Kasumi-1 (cell line): ENCODE measurements around the gene NID2.
A peak's percentile ranks its signal among the peaks of the same experiment; 100 is the strongest.

ENCODE experiments used
- DNase-seq, 2 experiments: peaks; one replicate each; lab custom pipeline; 2025; lab: John Stamatoyannopoulos, UW

NID2 gene

GRCh38 chr14:52079239-52079959 lies 10.5 kb upstream of the NID2 start:
- no peak for DNase-seq

DNA sequence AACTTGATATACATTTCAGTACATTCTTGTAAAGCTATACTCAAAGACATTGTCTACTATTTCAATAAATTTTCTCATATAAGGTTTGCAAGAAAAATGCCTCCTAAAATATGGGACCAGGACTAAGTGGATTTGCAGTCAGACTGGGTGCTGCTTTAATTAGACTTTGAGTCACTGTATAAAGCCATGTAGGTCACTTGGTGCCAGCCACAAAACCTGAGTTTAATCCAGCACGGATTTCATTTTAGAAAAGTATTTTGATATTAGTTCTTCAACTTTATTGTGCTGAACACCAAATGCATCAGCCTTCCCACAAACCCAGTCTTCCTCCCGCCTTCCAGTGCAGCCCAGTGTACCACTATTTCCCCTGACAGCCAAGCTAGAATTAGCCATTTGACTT lies 9.9 kb upstream of the NID2 start:
- no peak for DNase-seq

DNA sequence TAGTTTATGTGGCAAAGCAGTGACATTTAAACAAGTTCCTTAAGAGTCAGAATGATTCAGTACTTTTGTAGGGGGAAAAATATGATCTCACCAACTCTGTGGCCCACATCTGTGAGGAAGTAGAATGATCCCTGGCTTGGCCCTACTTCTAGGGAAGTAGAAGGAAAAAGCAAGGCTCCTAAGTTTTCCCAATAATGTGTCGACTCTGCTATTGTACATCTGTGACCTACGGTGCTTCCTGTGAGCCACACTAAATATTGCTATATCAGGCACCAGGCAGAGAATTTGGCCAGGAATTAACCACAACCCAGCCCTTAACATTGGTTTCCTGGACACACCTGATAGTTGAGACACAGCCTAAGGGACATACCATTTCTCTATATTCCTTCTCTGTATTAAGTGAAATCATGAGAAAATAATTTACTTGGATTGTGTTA lies 9.3 kb upstream of the NID2 start:
- DNase-seq, result no peak

GRCh38 chr14:52077256-52077979 lies 8.6 kb upstream of the NID2 start:
- no peak for DNase-seq

- no peak for DNase-seq
Observed at GRCh38 chr14:52076334-52076733, 7.5 kb upstream of the NID2 start.

GRCh38 chr14:52075371-52075770 lies 6.5 kb upstream of the NID2 start:
- DNase-seq, result no peak

DNA sequence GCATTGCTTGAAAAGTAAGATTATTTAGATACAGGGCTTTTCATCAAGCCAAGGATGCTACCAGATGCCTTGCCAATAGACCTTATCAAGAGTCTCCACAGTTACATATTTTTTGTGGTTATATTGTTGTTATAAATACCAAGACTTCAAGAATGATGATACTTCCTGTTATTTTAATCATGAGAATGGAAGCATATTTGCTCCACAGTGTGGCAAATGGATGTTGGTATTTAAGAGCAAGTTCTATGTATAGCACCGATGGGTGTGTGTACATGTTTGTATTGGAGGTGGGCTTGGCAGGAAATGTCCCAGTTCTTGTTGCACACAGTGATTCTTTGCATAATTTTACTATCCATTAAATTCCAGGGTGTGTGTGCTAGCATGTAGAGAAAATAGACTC lies 4.4 kb upstream of the NID2 start:
- DNase-seq, result no peak

GRCh38 chr14:52072266-52072780 lies 3.5 kb upstream of the NID2 start:
- DNase-seq, result no peak

DNA sequence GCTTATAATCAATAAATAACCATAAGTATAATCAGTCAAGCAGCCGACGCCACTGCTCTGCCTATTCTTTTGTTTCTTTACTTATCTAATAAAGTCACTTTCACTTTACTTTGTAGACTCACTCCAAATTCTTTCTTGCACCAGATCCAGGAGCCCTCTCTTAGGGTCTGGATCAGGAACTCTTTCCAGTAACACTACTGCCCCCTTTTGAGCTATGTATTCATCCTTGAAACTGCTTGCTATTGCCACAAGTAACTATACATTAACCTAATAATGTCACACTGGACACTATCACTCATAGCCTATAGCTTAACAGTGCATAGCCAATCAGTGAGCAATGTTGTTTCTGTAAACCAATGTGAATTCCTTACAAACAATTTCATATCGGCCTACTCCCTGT lies 2.8 kb upstream of the NID2 start:
- DNase-seq, result peak; percentile 9 to 14

- no peak for DNase-seq
Observed at GRCh38 chr14:52070051-52070431, 1.2 kb upstream of the NID2 start.

DNA sequence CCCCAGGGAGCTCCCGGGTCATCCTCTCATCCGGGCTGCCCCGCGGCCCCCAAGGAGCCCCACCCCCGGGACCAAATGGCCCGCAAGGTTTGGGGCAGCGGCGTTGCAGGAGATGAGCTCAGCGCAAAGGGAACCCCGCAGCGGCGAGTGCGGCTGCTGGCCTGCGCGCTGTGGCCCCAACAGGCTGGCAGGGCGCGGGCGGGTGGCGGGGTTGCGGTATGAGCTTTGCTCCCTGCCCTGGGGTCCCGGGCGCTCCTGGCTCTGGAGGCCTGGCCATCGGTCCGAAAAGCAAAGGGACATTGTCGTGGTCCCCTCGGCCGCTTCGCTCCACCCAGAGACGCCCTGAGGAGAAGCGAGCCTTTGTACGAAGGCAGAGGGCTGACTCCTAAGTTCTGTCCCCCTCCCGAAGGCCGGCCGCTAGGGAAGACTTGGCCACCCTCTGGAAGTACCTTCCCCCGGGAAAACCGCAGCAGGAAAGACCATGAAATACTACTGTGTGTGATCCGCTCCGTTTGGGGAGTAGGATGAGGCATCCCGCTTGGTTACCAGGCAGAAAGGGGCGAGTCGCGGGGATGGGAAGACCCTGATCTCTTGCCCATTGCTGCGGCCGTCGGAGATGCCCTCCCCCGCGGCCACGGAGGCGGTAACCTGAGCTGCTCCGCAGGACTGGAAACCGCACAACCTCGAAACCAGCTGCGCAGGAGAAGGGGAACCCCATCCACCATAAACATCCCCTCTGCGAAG lies 620 bp upstream of the NID2 start:
- no peak for DNase-seq

DNA sequence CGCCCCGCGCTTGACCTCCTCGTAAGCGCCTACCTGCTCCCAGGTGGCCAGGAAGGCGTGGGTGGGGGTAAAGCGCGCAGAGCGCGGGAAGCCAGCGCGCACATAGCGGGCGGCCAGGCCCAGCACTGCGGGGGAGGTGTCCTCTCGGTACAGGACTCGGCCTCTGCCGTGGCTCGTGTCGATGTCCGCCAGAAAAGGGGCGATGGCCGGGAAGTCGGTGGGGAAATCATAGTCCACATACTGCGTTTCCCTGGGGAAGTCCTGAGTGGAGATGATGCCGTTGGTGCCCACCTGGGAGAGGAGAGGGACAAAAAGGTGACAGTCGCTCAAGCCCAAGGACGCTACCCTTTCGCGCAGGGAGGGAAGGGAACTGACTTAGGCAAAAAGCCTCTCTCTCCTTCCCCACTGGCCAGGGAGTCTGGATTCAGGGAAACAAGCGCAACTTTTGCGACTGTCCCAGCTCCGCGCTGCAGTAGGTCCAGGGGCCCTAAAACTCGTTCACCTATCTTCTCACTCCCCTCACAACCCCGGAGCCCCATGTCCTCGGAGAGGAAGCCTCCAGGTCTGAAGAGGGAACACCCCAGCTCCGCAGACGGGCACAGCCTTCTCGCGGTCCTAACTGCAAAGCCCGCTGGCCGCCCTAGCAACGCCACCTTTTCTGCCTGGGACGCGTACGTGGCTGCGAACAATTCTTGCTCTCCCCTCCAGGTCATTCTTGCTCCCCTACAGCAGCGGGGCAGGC lies 815 bp downstream of the NID2 start:
- peak; percentile 14 to 27 for DNase-seq

DNA sequence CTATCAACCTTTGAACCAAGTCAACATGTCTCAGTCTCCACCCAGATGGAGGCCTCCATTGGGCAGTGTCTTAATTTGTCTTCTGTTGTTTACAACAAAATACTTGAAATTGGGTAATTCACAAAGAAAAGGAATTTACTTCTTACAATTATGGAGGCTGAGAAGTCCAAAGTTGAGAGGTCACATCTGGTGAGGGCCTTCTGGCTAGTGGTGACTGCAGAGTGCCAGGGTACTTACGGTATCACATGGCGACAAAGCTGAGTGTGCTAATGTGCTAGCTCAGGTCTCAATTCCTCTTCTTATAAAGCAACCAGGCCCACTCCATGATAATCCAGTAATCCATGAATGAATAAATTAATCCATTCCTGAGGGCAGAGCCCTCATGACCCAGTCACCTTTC lies 4.7 kb downstream of the NID2 start:
- no peak for DNase-seq

- no peak for DNase-seq
Observed at GRCh38 chr14:52063052-52063462, 5.8 kb downstream of the NID2 start.

- DNase-seq, result no peak
Observed at GRCh38 chr14:52061890-52062289, 7.0 kb downstream of the NID2 start.

DNA sequence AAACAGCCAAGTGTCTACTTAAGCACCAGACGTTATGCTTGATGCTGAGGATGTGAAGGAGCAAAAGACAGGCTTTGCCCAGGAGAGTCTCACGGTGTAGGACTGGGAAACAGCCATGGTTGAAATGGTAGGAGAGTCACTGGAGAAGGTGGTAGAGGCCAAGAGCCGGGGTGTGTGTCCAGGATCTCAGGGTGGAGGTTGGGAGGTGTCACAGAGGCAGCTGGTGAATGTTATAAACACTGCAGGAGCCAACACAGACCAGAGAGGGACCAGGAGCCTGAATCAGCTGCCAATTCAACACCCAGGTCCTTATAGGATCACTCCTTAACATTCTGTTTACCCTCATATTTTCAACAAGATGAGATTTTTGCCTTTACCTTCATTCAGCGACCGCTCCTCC lies 7.5 kb downstream of the NID2 start:
- no peak for DNase-seq

DNA sequence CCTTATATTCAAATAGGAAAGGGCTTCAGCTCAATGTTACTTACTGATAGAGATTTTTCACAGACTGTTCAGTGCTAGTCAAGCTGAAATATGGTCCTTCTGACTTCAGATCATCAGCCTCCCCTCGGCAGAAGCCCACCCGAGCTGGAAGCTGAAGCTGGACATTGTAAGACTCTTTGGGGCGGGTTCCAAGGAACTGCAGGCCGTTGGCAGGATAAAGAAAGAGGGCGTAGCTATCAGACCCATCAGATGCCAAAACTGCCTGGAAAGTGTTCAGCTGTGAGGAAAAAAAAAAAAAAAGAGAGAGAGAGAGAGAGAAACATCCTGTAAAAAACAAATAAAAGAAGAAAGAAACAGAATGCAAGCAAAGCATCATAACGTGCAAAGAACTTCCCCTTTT lies 8.8 kb downstream of the NID2 start:
- DNase-seq, result no peak

DNA sequence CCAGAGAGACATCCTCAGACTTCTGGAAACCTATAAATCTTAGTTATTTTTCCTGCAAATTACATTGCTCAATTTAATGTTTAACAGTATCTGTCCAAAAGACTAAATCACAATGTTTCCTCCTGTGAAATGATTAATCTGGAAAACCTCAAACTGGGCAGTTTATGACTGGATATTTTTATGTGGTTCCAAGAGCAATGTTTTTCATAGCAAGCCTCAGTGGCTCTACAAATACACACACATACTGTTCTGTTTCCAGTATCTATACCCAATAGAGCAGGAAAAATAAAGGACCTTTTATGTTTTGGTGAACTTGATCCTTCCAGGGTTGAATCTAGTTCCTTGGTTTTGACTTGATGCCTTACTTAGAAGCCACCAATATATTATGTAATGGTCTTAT lies 9.2 kb downstream of the NID2 start:
- DNase-seq, result no peak

- DNase-seq, result no peak
Observed at GRCh38 chr14:52058341-52058740, 10.5 kb downstream of the NID2 start.

DNA sequence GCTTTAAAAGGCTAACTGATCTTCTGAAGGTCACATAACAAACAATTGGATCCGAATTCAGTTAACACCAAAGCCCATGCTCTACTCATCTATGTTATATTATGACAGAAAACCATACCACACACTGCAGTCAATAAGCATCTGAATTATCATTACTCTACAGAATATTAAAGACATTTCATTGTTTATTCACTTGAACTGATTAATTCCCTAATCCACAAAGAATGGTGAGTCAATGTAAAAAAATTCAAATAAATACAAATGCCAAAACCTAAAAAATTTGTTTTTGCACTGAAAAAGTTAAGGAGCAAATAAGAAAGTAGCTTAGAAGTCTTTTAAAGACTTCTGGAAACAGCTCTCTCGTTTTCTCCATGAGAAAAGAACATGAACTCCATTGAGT lies 13.7 kb downstream of the NID2 start:
- DNase-seq, result no peak

- no peak for DNase-seq
Observed at GRCh38 chr14:52054678-52055077, 14.2 kb downstream of the NID2 start.

DNA sequence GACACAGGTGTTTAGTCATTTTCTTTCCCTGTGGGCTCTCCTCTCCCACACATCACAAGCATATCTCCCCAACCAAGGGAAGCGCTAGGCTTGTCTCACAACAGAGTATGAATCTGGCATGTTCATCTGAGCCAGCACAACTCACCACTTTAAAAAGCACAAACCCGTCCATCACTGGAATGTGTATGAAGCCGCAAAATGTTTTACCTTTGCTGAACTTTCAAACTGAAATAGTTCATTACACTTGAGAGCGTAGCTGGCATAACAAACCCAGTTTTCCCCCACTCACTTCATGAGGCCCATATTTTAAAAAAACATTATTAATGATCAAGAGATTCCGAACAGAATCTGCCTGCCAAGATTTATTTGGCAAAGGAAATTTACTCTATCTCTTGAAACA lies 15.8 kb downstream of the NID2 start:
- DNase-seq, result no peak
